ENCODE results near the gene NANOS3. TPM values are rescaled to one million over a fixed set of nuclear protein-coding genes. Genes with fewer than 3 reads are reported as not detected.

The NANOS3 gene
- total RNA-seq (not detected), polyA plus RNA-seq (under 1 TPM in 1 of 3 donors, not detected in 2; 0.16 TPM)

- DNase-seq, result no peak
- H3K4me3 ChIP-seq, result no peak within 1 kb of the TSS
- intact Hi-C loops (cut with DNase I), result no loop called here
- WGBS, 2 donors, result 38 to 52% methylated on average over 5 of the region's 5 CpGs
- no peak within 1 kb of the TSS for H3K27ac ChIP-seq
- no peaks in the 10 kb centered on the region for H3K36me3 ChIP-seq
- peaks cover 0 to 10% (median 4%) of the 10 kb centered on the region in 3 donors for H3K27me3 ChIP-seq
- TF ChIP-seq EP300 (IDR thresholded peaks at IDR 0.05), result no peak
- TF ChIP-seq POLR2AphosphoS5 (IDR thresholded peaks at IDR 0.05), result no peak
- TF ChIP-seq, protein P1, sequence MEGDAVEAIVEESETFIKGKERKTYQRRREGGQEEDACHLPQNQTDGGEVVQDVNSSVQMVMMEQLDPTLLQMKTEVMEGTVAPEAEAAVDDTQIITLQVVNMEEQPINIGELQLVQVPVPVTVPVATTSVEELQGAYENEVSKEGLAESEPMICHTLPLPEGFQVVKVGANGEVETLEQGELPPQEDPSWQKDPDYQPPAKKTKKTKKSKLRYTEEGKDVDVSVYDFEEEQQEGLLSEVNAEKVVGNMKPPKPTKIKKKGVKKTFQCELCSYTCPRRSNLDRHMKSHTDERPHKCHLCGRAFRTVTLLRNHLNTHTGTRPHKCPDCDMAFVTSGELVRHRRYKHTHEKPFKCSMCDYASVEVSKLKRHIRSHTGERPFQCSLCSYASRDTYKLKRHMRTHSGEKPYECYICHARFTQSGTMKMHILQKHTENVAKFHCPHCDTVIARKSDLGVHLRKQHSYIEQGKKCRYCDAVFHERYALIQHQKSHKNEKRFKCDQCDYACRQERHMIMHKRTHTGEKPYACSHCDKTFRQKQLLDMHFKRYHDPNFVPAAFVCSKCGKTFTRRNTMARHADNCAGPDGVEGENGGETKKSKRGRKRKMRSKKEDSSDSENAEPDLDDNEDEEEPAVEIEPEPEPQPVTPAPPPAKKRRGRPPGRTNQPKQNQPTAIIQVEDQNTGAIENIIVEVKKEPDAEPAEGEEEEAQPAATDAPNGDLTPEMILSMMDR (IDR thresholded peaks at IDR 0.05), result no peak
- no peak for TF ChIP-seq POLR2A (IDR thresholded peaks at IDR 0.05)
- H3K4me1 ChIP-seq, result peaks cover 0 to 36% (median 27%) of the 10 kb centered on the region in 4 donors
- H3K9me3 ChIP-seq, result no peaks in the 10 kb centered on the region
Measured at GRCh38 chr19:13876834-13877233, at the start of gene NANOS3. TSS of gene NANOS3 (plus strand) at chr19:13877134. CDS start at chr19:13877249, 115 bp downstream.

- H3K27me3 ChIP-seq, result no peaks in the 10 kb centered on the region
- peaks cover 4 to 24% (median 6%) of the 10 kb centered on the region in 4 donors for H3K36me3 ChIP-seq
- H3K4me1 ChIP-seq, result peaks cover 0 to 8% (median 2%) of the 10 kb centered on the region in 4 donors
- no peak overlapping the region for H3K27ac ChIP-seq
- no peaks in the 10 kb centered on the region for H3K9me3 ChIP-seq
- intact Hi-C loops (cut with DNase I), result no loop called here
- TF ChIP-seq POLR2A (IDR thresholded peaks at IDR 0.05) (no peak), POLR2AphosphoS5 (IDR thresholded peaks at IDR 0.05) (no peak), EP300 (IDR thresholded peaks at IDR 0.05) (no peak)
- TF ChIP-seq, protein P1 (IDR thresholded peaks at IDR 0.05), result no peak
- no peak for DNase-seq
- 83 to 86% methylated on average over 4 of the region's 4 CpGs for WGBS, 2 donors
- H3K4me3 ChIP-seq, result no peak overlapping the region
Measured at GRCh38 chr19:13827656-13828055, 49.3 kb upstream of the NANOS3 start.

GRCh38 chr19:13830114-13830740 is 46.7 kb upstream of the NANOS3 start:
- H3K27me3 ChIP-seq, result no peaks in the 10 kb centered on the region
- H3K27ac ChIP-seq, result no peak overlapping the region
- H3K4me1 ChIP-seq, result peaks cover 0 to 25% (median 22%) of the 10 kb centered on the region in 4 donors
- WGBS, 2 donors, result 96% methylated on average over 47 of the region's 47 CpGs
- H3K36me3 ChIP-seq, result peaks cover 4 to 30% (median 6%) of the 10 kb centered on the region in 4 donors
- H3K9me3 ChIP-seq, result no peaks in the 10 kb centered on the region
- intact Hi-C loops (cut with DNase I), result no loop called here
- peak; percentile 64 for DNase-seq
- no peak overlapping the region for H3K4me3 ChIP-seq
- TF ChIP-seq, protein P1 (IDR thresholded peaks at IDR 0.05), result no peak
- TF ChIP-seq POLR2A (IDR thresholded peaks at IDR 0.05) (no peak), POLR2AphosphoS5 (IDR thresholded peaks at IDR 0.05) (no peak), EP300 (IDR thresholded peaks at IDR 0.05) (no peak)

DNA sequence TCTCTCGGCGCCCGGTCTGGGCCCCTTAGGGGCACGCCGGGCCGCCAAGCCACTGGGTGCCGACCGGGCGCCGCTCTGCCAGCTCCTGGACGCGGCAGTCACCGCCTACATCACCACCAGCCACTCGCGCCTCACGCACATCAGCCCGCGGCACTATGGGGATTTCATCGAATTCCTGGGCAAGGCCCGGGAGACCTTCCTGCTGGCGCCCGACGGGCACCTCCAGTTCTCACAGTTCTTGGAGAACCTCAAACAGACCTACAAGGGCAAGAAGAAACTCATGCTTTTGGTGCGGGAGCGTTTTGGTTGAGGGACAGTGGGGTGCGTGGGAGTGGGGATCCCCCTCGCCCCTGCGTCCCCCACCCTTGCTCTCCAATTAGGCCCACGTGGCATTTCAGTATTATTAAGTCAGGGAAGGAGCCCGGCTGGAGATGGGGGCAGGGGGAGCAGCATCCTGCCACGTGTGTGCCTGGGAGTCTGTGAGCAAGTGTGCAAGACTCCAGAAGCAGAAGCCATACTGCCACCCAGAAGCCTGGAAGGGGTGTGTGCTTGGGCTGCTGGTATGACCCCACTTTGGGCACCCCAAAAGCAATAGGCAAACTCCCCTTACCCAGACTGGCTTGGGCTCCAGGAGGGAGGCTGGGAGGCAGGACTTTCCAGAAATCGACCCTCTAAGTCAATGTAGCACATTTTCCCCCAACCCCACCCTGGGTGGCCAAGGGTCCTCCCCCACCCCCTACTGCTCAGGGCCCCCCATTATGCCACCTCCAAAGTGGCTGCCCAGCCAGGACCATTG is 46.0 kb upstream of the NANOS3 start:
- Histone ChIP-seq H3K36me3 (peaks cover 4 to 35% (median 10%) of the 10 kb centered on the region in 4 donors), H3K27ac (peak overlapping the region in 2 of 4 donors; percentile 31 to 98), H3K9me3 (no peaks in the 10 kb centered on the region), H3K4me3 (no peak overlapping the region), H3K27me3 (no peaks in the 10 kb centered on the region), H3K4me1 (peaks cover 0 to 32% (median 28%) of the 10 kb centered on the region in 4 donors)
- intact Hi-C loops (cut with DNase I), result no loop called here
- TF ChIP-seq POLR2AphosphoS5 (IDR thresholded peaks at IDR 0.05) (no peak), POLR2A (IDR thresholded peaks at IDR 0.05) (no peak), EP300 (IDR thresholded peaks at IDR 0.05) (no peak)
- TF ChIP-seq, protein P1 (IDR thresholded peaks at IDR 0.05), result no peak
- WGBS, 2 donors, result 93% methylated on average over 32 of the region's 32 CpGs
- no peak for DNase-seq

Measured in sigmoid colon (tissue), 7 donors.